ENCODE results near the gene TNFSF8.

TNFSF8 gene

DNA sequence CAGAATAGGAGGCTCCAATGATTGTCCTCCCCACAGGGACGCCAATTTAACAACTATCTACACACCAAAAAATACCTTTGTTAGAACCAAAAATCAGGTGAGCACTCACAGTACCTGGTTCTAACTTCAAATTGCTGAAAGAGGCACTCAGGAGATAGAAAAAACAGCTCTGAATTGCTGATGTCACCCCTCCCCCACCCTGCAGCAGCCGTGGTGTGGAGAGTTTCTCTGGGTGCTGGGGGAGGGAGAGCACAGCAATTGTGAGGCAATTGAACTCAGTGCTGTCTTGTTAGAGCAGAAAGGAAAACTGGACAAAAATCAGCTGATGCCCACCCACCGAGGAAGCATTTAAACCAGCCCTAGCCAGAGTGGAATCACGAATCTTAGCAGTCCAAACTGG lies 41.8 kb downstream of the TNFSF8 start:
- no peaks in the 10 kb centered on the region for H3K27me3 ChIP-seq (ENCODE audit: insufficient read depth, low read length, poor library complexity)
- H3K9ac ChIP-seq (ENCODE audit: low read depth, low read length): no peak overlapping the region
- ATAC-seq (ENCODE audit: insufficient read depth, low read depth) (0 out of 3 replicates have a peak, but pooled peaks have one; percentile 30), DNase-seq (peak; percentile 54)
- no peak overlapping the region for H3K4me2 ChIP-seq (ENCODE audit: insufficient read depth, low read length)
- H2AFZ ChIP-seq (ENCODE audit: low read depth, low read length): no peak overlapping the region; the same call in 1 of the 2 replicates
- H3K9me3 ChIP-seq (ENCODE audit: insufficient read depth, low read length, severe bottlenecking): peaks cover 3% of the 10 kb centered on the region
- H4K20me1 ChIP-seq (ENCODE audit: insufficient read depth, low read length): no peaks in the 10 kb centered on the region
- TF ChIP-seq, protein P1, sequence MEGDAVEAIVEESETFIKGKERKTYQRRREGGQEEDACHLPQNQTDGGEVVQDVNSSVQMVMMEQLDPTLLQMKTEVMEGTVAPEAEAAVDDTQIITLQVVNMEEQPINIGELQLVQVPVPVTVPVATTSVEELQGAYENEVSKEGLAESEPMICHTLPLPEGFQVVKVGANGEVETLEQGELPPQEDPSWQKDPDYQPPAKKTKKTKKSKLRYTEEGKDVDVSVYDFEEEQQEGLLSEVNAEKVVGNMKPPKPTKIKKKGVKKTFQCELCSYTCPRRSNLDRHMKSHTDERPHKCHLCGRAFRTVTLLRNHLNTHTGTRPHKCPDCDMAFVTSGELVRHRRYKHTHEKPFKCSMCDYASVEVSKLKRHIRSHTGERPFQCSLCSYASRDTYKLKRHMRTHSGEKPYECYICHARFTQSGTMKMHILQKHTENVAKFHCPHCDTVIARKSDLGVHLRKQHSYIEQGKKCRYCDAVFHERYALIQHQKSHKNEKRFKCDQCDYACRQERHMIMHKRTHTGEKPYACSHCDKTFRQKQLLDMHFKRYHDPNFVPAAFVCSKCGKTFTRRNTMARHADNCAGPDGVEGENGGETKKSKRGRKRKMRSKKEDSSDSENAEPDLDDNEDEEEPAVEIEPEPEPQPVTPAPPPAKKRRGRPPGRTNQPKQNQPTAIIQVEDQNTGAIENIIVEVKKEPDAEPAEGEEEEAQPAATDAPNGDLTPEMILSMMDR (IDR thresholded peaks at IDR 0.05; ENCODE audit: borderline replicate concordance, extremely low read depth, low read length, poor library complexity, severe bottlenecking): no peak
- TF ChIP-seq EZH2 (IDR thresholded peaks at IDR 0.05; ENCODE audit: borderline replicate concordance, low read depth, low read length, severe bottlenecking): no peak
- no peaks in the 10 kb centered on the region for H3K79me2 ChIP-seq (ENCODE audit: insufficient read depth, low read length)
- peaks cover 27% of the 10 kb centered on the region for H3K4me1 ChIP-seq (ENCODE audit: insufficient read depth, low read length)
- no peak overlapping the region for H3K4me3 ChIP-seq (ENCODE audit: low read depth in 1 of 2, low read length in 2 of 2)
- H3K27ac ChIP-seq (ENCODE audit: low read length): peak overlapping the region; percentile 69
- H3K36me3 ChIP-seq (ENCODE audit: insufficient read depth, low read length): no peaks in the 10 kb centered on the region

DNA sequence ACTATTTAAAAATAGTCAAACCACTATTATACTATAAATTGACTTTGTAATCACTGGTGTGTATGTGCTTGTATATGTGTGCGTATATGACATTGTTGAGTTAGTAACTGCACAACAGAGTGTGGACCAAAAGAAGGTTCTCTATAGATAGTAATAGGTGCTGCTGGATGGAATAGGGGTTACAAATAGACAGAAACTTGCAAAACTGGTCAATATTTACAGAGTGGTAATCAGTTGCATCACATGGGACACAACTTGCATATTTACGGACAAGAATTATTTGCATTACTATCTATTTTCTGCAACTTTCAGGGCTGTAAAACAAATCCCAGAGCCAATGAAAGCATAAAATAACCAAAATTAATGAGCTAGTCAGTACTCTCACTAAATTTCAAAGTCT lies 42.4 kb downstream of the TNFSF8 start:
- TF ChIP-seq EZH2 (IDR thresholded peaks at IDR 0.05; ENCODE audit: borderline replicate concordance, low read depth, low read length, severe bottlenecking): no peak
- TF ChIP-seq, protein P1 (IDR thresholded peaks at IDR 0.05; ENCODE audit: borderline replicate concordance, extremely low read depth, low read length, poor library complexity, severe bottlenecking): no peak
- ATAC-seq (ENCODE audit: insufficient read depth, low read depth) (no peak), DNase-seq (no peak)
- no peak overlapping the region for H2AFZ ChIP-seq (ENCODE audit: low read depth, low read length)
- H3K4me3 ChIP-seq (ENCODE audit: low read depth in 1 of 2, low read length in 2 of 2): no peak overlapping the region
- no peak overlapping the region for H3K9ac ChIP-seq (ENCODE audit: low read depth, low read length)
- H3K36me3 ChIP-seq (ENCODE audit: insufficient read depth, low read length): no peaks in the 10 kb centered on the region
- H3K79me2 ChIP-seq (ENCODE audit: insufficient read depth, low read length): no peaks in the 10 kb centered on the region
- H3K4me2 ChIP-seq (ENCODE audit: insufficient read depth, low read length): no peak overlapping the region
- no peaks in the 10 kb centered on the region for H4K20me1 ChIP-seq (ENCODE audit: insufficient read depth, low read length)
- no peak overlapping the region for H3K27ac ChIP-seq (ENCODE audit: low read length)
- peaks cover 3% of the 10 kb centered on the region for H3K9me3 ChIP-seq (ENCODE audit: insufficient read depth, low read length, severe bottlenecking)
- H3K4me1 ChIP-seq (ENCODE audit: insufficient read depth, low read length): peaks cover 27% of the 10 kb centered on the region
- no peaks in the 10 kb centered on the region for H3K27me3 ChIP-seq (ENCODE audit: insufficient read depth, low read length, poor library complexity)

DNA sequence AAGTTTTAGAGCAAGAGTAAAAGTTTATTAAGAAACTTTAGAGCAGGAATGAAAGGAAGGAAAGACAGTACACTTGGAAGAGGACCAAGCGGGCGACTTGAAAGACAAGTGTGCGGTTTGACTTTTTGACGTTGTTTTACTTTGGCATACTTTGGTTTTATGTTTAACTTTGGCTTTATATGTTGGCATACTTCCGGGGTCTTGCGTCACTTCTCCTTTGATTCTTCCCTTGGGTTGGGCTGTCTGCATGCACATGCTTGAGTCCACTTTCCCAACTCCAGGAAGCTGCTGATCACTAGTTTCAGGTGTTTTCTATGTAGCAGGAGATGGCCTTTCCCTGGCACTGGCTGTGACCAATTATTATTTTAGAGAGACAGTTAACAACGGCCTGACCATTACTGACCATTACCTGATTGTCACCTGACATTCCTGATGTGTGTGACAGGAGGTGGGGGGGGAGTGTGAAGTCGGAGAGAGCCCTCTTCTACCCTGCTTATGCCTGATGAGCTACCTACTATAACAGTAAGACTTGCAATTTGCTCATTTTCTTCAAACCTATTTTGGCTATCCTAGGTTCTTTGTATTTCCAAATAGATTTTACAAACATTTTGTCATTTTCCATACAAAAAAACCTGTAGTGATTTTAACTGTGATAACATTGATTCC lies 45.5 kb downstream of the TNFSF8 start:
- H3K79me2 ChIP-seq (ENCODE audit: insufficient read depth, low read length): no peaks in the 10 kb centered on the region
- DNase-seq: no peak
- H3K27ac ChIP-seq (ENCODE audit: low read length): no peak overlapping the region

More for the DNA sequence above, 45.5 kb downstream of the TNFSF8 start:
- H3K4me3 ChIP-seq (ENCODE audit: low read depth in 1 of 2, low read length in 2 of 2): no peak overlapping the region
- no peak overlapping the region for H3K9ac ChIP-seq (ENCODE audit: low read depth, low read length)
- H3K36me3 ChIP-seq (ENCODE audit: insufficient read depth, low read length): no peaks in the 10 kb centered on the region
- no peak overlapping the region for H3K4me2 ChIP-seq (ENCODE audit: insufficient read depth, low read length)
- no peaks in the 10 kb centered on the region for H3K27me3 ChIP-seq (ENCODE audit: insufficient read depth, low read length, poor library complexity)
- no peak overlapping the region for H2AFZ ChIP-seq (ENCODE audit: low read depth, low read length)
- ATAC-seq (ENCODE audit: insufficient read depth, low read depth): no peak
- no peak for TF ChIP-seq EZH2 (IDR thresholded peaks at IDR 0.05; ENCODE audit: borderline replicate concordance, low read depth, low read length, severe bottlenecking)
- TF ChIP-seq, protein P1 (IDR thresholded peaks at IDR 0.05; ENCODE audit: borderline replicate concordance, extremely low read depth, low read length, poor library complexity, severe bottlenecking): no peak
- H3K9me3 ChIP-seq (ENCODE audit: insufficient read depth, low read length, severe bottlenecking): peaks cover 3% of the 10 kb centered on the region
- no peaks in the 10 kb centered on the region for H4K20me1 ChIP-seq (ENCODE audit: insufficient read depth, low read length)
- peaks cover 21% of the 10 kb centered on the region for H3K4me1 ChIP-seq (ENCODE audit: insufficient read depth, low read length)

Measured in DND-41 (cell line).